ENCODE measurements around the gene FPGS. TPM values are rescaled to one million over a fixed set of nuclear protein-coding genes. Genes with fewer than 3 reads are reported as not detected.
"Not testable (repeated sequence)": the region's sequence is repeated elsewhere in the genome, so short reads cannot be mapped to it uniquely, and the experiment has no call there.

Gene FPGS
- total RNA-seq, 1 donor from 2014 or later: 52.2 TPM

GRCh38 chr9:127837346-127837745 is 34.7 kb downstream of the FPGS start:
- DNase-seq (ENCODE audit: low spot score): no peak

DNA sequence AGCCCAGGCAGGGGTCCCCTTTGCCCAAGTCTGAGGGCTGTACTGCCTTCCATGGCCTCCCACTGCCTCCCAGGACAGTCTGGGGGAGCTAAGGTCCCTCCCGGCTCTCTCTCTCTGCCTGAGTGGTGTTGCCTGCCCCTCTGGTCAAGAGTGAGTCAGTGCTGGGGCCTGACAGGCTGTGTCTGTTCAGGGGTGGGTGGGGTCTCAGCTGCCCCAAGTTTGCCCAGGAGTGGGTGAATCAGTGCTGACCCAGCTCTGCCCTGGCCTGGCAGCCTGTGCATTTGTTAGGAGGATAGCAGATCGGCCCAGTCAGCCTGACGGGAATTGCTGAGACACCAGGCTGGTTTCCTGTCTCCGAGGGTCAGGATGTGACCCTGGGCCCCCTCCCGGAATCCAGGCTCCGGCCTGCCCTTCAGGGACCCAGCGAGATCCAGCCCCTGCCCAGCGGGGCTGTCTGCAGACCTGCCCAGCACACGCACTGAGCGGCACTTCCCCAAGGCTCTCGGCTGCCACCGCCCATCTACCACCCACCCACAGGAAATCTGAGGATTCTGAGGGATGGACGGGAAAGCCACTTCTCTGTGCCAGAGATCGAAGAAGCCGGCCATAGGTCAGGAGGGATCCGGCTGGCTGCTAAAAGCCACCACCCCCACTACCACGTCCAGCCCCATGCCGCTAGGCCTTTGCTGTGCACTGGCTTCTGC is 35.8 kb downstream of the FPGS start:
- peak; percentile 76 for DNase-seq (ENCODE audit: low spot score)

DNA sequence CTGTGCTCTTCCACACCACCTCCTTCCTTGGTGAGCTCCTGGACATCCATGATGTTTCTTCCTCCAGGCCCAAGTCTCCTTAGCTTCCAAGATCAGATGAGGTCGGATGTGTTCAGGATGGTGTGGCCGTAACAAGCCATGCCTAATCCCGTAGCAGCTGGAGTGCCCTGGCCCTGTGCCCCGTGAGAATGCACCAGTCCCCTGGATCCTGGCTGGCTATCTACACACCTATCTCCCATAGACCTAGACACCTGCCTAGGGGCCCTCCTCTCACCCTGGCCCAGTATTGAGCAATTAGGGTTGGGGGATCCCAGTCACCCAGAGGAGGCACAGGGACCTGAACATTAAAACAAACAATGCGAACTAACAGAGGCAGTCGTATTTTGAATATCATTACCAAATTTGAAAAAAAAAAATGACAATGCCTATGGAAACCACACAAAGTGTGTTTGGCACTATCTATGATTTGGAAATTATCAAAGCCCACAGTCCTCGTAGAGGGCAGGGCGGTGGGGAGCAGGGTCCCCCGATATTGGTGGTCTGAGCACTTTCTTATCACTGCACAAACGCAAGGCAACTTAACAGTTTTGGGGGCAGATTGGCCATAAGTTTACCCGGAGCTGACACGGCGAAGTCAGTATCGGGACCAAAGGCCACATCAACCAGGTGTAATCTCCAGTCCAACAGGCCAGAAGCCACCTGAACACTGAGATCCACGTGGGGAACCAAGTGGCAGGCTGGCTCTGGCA is 38.6 kb downstream of the FPGS start:
- DNase-seq (ENCODE audit: low spot score): no peak

DNA sequence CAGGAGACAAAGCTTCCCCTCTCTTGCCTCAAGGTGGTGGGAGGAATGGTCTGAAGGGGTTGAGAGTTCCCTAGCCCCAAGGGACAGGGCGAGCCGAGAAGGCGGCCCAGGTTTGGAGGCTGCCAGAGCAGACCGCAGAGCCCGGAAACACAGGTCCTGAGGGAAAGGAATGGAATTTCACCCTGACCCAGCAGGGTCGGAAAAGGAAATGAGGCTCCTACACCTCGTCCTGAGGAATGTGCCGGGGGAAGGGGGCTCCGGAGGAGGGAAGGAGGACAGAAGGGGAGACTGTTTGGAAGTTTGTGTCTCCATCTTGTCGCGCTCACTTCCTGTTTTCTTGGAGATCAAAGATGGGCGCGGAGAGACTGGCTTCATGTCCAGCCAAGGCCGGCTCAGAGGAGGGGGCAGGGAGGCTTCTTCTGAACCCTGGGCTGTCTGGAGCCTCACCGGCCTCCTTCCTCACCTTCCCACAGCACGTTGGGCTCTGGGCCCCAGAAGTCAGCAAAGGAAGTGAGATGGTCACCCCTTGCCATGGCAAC is 42.2 kb downstream of the FPGS start:
- no peak for DNase-seq (ENCODE audit: low spot score)

DNA sequence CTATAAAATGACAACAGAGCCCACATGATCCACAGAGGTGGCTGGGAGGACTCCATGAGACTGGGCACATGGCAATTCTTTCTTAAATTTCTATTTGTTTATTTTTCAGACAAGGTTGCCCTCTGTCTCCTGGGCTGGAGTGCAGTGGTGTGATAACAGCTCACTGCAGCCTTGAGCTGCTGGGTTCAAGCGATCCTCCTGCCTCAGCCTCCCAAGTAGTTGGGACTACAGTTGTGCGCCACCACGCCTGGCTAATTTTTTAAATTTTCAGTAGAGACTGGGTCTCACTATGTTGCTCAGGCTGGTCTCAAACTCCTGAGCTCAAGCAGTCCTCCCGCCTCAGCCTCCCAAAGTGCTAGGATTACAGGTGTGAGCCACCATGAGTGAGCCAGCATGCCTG is 42.9 kb downstream of the FPGS start:
- DNase-seq (ENCODE audit: low spot score): not testable (repeated sequence)

- DNase-seq (ENCODE audit: low spot score): peak; percentile 35
Observed at GRCh38 chr9:127846443-127847177, 43.9 kb downstream of the FPGS start.

DNA sequence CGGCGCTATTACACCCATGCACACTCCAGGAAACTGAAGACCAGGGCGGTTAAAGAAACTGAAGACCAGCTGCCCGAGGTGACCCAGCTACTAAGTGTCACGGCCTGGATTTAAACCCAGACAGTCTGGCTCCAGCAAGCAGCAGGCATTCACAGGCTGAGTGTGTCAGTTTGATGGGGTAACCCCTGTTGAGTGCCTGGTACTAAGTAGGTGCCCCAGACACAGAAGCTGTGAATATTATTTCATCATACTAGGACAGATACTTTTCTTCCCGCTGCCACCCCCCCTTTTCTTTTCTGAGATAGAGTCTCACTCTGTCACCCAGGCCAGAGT is 44.5 kb downstream of the FPGS start:
- no peak for DNase-seq (ENCODE audit: low spot score)

DNA sequence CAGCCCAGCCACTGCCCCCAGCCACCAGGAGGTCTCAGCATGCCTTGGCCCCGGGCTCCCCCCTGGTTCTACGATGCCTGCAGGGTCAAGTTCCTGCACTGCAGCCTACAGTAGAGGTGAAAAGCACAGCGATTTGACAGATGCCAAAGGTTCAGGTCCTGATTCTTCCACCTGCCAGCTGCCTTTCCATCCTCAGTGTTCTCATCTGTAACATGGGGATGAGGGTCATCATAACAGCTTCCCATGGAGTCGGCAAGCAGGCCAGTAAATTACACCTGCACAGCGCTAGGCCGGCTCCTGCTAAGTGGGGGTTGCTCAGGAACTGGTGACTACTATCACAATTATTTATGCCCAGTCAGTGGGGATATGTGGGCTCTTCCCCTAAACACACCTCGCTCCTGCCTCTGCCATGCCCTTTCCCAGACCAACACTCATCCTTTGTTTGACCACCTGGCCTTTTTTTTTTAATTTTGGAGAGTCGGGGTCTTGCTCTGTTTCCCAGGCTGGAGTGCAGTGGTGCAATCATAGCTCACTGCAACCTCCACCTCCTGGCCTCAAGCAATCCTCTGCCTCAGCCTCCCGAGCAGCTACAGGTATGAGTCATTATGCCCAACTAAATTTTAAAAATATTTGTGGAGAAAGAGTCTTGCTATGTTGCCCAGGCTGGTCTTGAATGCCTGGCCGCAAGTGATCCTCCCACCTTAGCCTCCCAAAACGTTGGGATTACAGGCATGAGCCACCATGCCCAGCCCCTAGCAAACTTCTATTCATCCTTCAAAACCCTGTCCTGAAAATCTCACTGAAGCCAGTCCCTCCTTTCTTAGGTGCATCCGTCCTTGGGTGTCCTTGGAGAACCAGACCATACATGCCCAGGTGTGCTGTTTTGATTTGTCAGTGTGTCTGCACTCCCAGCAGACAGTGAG is 45.4 kb downstream of the FPGS start:
- no peak for DNase-seq (ENCODE audit: low spot score)

- DNase-seq (ENCODE audit: low spot score): no peak
Observed at GRCh38 chr9:127848756-127849504, 46.2 kb downstream of the FPGS start.

GRCh38 chr9:127850286-127850830 is 47.7 kb downstream of the FPGS start:
- DNase-seq (ENCODE audit: low spot score): no peak

- DNase-seq (ENCODE audit: low spot score): no peak
Observed at GRCh38 chr9:127852829-127853228, 50.1 kb downstream of the FPGS start.

GRCh38 chr9:127853312-127854183 is 50.9 kb downstream of the FPGS start:
- no peak for DNase-seq (ENCODE audit: low spot score)

- peak; percentile 79 for DNase-seq (ENCODE audit: low spot score)
Observed at GRCh38 chr9:127854184-127854806, 51.6 kb downstream of the FPGS start, which contains the start of gene ENG. Gene ENG (minus strand): TSS chr9:127854658. CDS start chr9:127854355, 303 bp downstream.

DNA sequence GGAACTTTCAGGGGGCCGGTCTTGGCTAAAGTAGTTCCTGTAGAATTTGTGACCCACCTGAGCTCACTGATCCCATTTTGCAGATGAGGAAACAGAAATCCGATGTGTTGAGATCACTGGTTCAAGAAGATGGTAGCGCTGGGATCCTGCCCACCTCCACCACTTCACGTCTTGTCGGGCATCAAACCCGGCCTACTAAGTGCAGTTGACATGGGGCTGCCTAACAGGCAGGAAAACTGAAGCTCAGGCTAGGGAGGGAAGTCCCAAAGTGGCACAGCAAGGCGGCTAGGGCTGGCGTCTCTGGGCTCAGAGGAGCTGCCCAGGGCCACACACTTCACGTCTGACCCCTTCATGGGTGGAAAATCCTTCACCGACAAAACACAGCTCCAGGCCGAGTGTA is 52.3 kb downstream of the FPGS start:
- no peak for DNase-seq (ENCODE audit: low spot score)

DNA sequence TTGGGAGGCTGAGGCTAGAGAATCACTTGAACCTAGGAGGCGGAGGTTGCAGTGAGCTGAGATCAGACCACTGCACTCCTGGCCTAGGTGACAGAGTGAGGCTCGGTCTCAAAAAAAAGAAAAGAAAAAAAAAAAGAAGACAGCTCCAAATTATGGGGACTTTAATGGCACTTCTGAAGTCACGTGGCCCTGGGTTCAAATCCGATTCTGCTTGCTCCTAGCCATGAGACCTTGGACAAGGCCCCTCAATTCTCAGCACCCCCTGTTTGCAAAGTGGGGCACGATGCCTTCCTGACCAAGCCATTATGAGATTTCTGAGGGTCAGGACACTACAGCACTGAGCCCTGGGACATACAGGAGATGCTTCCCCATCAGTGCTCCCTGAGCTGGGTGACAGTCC is 52.8 kb downstream of the FPGS start:
- DNase-seq (ENCODE audit: low spot score): no peak

DNA sequence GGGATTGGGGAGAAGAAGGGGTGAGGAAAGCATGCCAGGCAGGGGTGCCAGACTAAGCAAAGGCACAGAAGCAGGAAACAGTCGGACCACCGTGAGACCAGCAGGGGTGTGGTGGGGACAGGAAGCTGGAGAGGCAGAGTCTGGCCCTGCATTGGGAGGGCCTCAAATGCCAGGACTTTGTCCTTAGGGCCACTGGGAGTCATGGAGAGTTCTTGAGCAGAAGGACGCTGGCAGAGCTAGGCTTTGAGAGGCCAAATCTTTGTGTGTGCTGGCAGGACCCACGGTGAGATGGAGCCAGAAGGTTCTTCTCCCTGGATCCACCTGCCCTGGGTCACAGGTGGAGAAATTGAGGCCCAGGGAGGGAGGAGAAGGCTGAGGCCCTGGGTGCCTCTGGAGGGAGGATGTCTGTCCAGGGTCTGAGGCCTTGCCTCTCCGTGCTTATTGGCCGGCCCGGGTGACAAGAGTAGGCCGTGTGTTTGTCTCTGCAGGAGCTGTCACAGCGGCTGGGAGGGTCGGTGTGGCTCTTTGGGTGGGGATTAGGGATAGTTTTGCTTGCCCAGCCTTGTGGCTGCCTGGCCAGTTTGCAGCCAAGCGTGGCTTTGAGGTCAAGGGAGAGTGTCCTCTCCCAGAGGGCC is 53.5 kb downstream of the FPGS start:
- DNase-seq (ENCODE audit: low spot score): no peak

- DNase-seq (ENCODE audit: low spot score): no peak
Observed at GRCh38 chr9:127856729-127857116, 54.0 kb downstream of the FPGS start.

DNA sequence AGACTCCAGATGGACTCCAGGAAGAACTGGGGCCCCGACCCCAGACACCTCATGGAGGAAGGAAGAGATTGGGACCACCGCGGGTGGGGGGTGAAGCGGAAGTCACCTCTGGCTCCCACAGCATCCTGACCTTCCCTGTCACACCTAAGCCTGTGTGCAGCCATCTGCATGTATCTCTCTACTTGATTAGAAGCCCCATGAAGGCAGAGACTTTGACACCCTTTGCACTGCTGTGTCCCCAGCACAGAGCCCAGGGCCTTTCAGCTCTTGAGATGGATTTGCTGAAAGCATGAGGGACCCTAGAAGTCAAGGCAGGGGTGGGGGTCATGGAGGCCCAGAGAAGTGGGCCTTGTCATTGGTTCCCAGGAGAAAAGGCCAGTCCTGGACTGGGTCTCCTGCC is 54.6 kb downstream of the FPGS start:
- DNase-seq (ENCODE audit: low spot score): no peak
